ENCODE results near the gene CHST14. TPM values are rescaled to one million over a fixed set of nuclear protein-coding genes. Genes with fewer than 3 reads are reported as not detected.

Gene CHST14
- total RNA-seq, 1 experiment from 2014 or later = 11.5 TPM

GRCh38 chr15:40516322-40516721 is 45.5 kb downstream of the CHST14 start:
- intact Hi-C loops (cut with micrococcal nuclease; ENCODE audit: unreplicated experiment) = no loop called here
- CTCF ChIA-PET = no interaction called here
- BruUV-seq (replicated peaks) = no TSS peak
- Mint-ChIP-seq H3K36me3 (ENCODE audit: insufficient read depth, unreplicated experiment) (peaks cover 8% of the 10 kb centered on the region), H3K27ac (ENCODE audit: unreplicated experiment) (no peak overlapping the region), H3K4me3 (ENCODE audit: low read depth, unreplicated experiment) (no peak overlapping the region), H3K9me3 (ENCODE audit: low read depth, unreplicated experiment) (no peaks in the 10 kb centered on the region), H3K4me1 (ENCODE audit: low read depth, unreplicated experiment) (peaks cover 13% of the 10 kb centered on the region), H3K27me3 (ENCODE audit: unreplicated experiment) (no peaks in the 10 kb centered on the region)
- no peak for TF ChIP-seq CTCF (IDR thresholded peaks at IDR 0.05; ENCODE audit: unreplicated experiment)
- no peak for DNase-seq

Other genes with a start within 250 kb of the CHST14 start
- gene PAK6, start 231.9 kb upstream of the CHST14 start, total RNA-seq (2022) = 7.0 and 7.1 TPM in 2 replicates
- 0.56 TPM in 1 of 2 replicates, not detected in the other for gene ANKRD63, start 187.9 kb upstream of the CHST14 start, total RNA-seq (2022)
- 37.3 and 43.1 TPM in 2 replicates for gene PLCB2, start 163.0 kb upstream of the CHST14 start, total RNA-seq (2022)
- gene INAFM2, start 147.3 kb upstream of the CHST14 start, total RNA-seq (2022) = 14.3 and 16.6 TPM in 2 replicates
- 85.6 and 102 TPM in 2 replicates for gene CCDC9B, start 130.0 kb upstream of the CHST14 start, total RNA-seq (2022)
- not detected in 2 replicates for gene PHGR1, start 120.0 kb upstream of the CHST14 start, total RNA-seq (2022)
- gene DISP2, start 112.8 kb upstream of the CHST14 start, total RNA-seq (2022) = 1.1 and 1.3 TPM in 2 replicates
- 29.5 and 44.5 TPM in 2 replicates for gene KNSTRN, start 88.3 kb upstream of the CHST14 start, total RNA-seq (2022)
- gene IVD, start 65.2 kb upstream of the CHST14 start, total RNA-seq (2022) = 46.6 and 54.2 TPM in 2 replicates
- 15.6 and 17.2 TPM in 2 replicates for gene BAHD1, start 30.0 kb upstream of the CHST14 start, total RNA-seq (2022)
- 11.4 and 13.6 TPM in 2 replicates for gene CCDC32, start 94.1 kb downstream of the CHST14 start, total RNA-seq (2022)
- 8.5 and 9.2 TPM in 2 replicates for gene RPUSD2, start 98.3 kb downstream of the CHST14 start, total RNA-seq (2022)
- gene KNL1, start 123.3 kb downstream of the CHST14 start, total RNA-seq (2022) = 11.0 and 19.0 TPM in 2 replicates
- gene RAD51, start 224.2 kb downstream of the CHST14 start, total RNA-seq (2022) = 12.8 and 14.5 TPM in 2 replicates